Lower leg skin (tissue), 4 donors: Measurements from ENCODE around the gene ELOVL5. TPM values are rescaled to one million over a fixed set of nuclear protein-coding genes. Genes with fewer than 3 reads are reported as not detected.

ENCODE experiments used
- DNase-seq, 2 donors: peaks; one replicate each; pipeline ENCODE4 v3.0.0-alpha.2; 2019; ENCODE audit warnings: low spot score in 2 of 2
- H3K4me3 ChIP-seq: fragments of 200-600 bp; sonication (generic); 2 replicates; pipeline ENCODE4 v1.5.1; 2017; ENCODE audit warnings: mild to moderate bottlenecking, low read depth; ENCODE audit not compliant: poor library complexity, severe bottlenecking
- POLR2A ChIP-seq, 2 donors: fragments of 450-650 bp; IDR thresholded peaks; one replicate each; pipeline ENCODE4 v1.6.1; 2016 to 2017; ENCODE audit warnings: antibody characterized with exemption in 2 of 2, mild to moderate bottlenecking in 1 of 2, moderate library complexity in 1 of 2
- WGBS, 2 donors: methylation state at CpG; one replicate each; pipeline ENCODE4 v1.1.5; 2018; 5-methylcytosine and 5-hydroxymethylcytosine counted together
- intact Hi-C: fragments of 100-400 bp; cut with DNase I; formaldehyde crosslinking; loops from one replicate; pipeline ENCODE4 v1.15.0; 2023; ENCODE audit warnings: low total_unique reads
- total RNA-seq, 4 donors: library from RNA; depleted of rRNA; stranded (reverse); fragments of >200 nt; gene quantifications; one replicate each; pipeline ENCODE4 v1.1.0, GENCODE V29; 2016
- TF ChIP-seq, protein P1 (sequence below), 3 donors: fragments of 450-650 bp; IDR thresholded peaks; one replicate each; pipeline ENCODE4 v1.5.1; 2016; ENCODE audit warnings: antibody characterized with exemption in 3 of 3, mild to moderate bottlenecking in 3 of 3, moderate library complexity in 2 of 3

Gene ELOVL5
- total RNA-seq, 4 donors from 2014 or later = 20.7 to 45.0 (median 38.8) TPM

DNA sequence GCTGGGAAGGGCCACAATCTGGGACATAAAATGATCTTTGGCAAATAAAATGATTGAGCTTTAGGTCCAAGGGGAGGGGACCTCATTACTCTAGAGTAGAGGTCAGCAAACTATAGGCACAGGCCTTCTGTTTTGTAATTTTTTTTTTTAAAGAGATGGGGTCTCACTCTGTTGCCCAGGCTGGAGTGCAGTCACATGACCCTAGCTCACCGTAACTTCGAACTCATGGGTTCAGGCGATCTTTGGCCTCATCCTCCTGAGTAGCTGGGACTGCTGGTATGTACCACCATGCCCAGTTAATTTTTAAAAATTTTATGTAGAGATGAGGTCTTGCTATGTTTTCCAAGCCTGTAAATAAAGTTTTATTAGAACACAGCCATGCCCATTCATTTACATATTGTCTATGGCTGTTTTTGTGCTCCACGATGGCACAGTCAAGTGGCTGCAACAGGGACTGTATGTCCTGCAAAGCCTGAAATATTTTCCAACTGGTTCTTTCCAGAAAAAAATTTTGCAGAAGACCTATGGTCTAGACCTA is 82.1 kb downstream of the ELOVL5 start:
- no peak overlapping the region for H3K4me3 ChIP-seq
- 97 to 99% methylated on average over 4 of the region's 4 CpGs for WGBS, 2 donors
- TF ChIP-seq POLR2A (IDR thresholded peaks at IDR 0.05) = no peak
- TF ChIP-seq, protein P1, sequence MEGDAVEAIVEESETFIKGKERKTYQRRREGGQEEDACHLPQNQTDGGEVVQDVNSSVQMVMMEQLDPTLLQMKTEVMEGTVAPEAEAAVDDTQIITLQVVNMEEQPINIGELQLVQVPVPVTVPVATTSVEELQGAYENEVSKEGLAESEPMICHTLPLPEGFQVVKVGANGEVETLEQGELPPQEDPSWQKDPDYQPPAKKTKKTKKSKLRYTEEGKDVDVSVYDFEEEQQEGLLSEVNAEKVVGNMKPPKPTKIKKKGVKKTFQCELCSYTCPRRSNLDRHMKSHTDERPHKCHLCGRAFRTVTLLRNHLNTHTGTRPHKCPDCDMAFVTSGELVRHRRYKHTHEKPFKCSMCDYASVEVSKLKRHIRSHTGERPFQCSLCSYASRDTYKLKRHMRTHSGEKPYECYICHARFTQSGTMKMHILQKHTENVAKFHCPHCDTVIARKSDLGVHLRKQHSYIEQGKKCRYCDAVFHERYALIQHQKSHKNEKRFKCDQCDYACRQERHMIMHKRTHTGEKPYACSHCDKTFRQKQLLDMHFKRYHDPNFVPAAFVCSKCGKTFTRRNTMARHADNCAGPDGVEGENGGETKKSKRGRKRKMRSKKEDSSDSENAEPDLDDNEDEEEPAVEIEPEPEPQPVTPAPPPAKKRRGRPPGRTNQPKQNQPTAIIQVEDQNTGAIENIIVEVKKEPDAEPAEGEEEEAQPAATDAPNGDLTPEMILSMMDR (IDR thresholded peaks at IDR 0.05) = no peak
- intact Hi-C loops = no loop called here
- DNase-seq = no peak

DNA sequence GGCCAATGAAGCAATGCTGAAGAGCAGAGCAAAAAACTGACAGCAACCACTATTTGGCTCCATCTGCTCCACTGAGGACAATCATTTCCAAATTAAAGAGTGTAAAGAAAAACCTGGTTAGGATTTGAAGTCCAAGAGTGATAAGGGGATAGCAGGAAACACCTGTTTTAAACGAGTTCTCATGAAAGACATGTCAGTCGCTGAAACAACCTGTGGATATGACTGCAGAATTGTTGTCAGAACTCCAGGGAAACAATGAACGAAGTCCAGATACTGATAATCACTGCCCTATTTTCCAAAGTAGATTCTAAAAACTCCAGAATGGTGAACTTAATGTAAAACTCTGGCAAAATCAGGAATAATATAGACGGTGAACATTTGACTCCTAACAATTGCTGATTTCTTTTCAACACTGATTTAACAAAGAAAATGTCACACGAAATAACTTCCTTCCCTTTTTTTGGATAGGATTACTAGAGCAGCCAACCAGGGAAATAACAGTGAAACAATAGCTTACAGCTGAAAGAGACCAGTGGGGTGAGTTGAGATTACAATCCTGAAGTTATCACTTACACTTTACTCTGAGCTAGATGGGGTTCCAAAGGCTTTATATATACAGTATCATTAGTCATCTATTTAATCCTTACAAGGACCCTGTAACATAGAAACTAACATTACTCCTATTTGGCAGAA is 83.7 kb downstream of the ELOVL5 start:
- 57 to 68% methylated on average over 5 of the region's 5 CpGs for WGBS, 2 donors
- DNase-seq = no peak
- intact Hi-C loops = no loop called here
- no peak overlapping the region for H3K4me3 ChIP-seq
- TF ChIP-seq POLR2A (IDR thresholded peaks at IDR 0.05) = no peak
- TF ChIP-seq, protein P1 (IDR thresholded peaks at IDR 0.05) = no peak

DNA sequence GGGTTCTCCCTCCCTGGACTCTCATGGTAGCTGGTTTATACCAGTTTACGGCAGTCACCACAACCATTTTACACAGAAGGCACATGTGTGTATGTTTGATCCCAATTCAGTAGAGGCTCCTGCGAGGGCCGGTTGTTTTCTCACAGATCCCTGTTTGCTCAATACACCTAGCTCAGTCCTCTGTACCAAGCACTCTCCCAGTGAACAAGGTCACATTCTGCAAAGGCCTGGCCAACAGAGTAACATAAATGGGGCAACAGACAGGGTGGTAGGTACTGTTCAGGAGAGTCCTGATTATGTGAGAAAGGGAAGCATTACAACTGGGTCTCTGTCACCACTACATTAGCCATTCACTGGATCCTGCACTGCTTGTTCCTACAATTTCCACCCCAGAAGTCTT is 84.4 kb downstream of the ELOVL5 start:
- no peak for DNase-seq
- 97 to 100% methylated on average over 3 of the region's 3 CpGs for WGBS, 2 donors
- intact Hi-C loops = no loop called here
- TF ChIP-seq, protein P1 (IDR thresholded peaks at IDR 0.05) = no peak
- no peak for TF ChIP-seq POLR2A (IDR thresholded peaks at IDR 0.05)
- H3K4me3 ChIP-seq = no peak overlapping the region

DNA sequence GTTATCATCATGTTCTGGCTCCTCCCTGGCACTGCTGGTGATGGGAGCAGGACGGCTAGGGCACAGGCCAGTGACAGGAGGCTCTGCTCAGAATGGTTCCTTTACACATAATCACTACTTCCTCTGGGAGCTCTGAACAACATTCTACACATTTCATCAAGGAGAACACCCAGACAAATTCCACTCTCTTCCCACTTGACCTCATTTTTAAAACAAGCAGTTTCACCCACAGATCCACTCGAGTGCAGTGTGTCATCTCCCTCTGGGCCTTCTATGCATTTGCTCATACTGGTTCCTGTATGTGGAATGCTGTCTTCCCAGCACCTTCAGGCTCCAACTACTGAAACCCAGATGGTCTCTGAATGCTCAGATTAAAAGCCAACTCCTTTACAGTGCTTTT is 84.8 kb downstream of the ELOVL5 start:
- no peak overlapping the region for H3K4me3 ChIP-seq
- WGBS, 2 donors = 58 to 64% methylated on average over 2 of the region's 2 CpGs
- no peak for DNase-seq
- no peak for TF ChIP-seq POLR2A (IDR thresholded peaks at IDR 0.05)
- TF ChIP-seq, protein P1 (IDR thresholded peaks at IDR 0.05) = no peak
- intact Hi-C loops = no loop called here

DNA sequence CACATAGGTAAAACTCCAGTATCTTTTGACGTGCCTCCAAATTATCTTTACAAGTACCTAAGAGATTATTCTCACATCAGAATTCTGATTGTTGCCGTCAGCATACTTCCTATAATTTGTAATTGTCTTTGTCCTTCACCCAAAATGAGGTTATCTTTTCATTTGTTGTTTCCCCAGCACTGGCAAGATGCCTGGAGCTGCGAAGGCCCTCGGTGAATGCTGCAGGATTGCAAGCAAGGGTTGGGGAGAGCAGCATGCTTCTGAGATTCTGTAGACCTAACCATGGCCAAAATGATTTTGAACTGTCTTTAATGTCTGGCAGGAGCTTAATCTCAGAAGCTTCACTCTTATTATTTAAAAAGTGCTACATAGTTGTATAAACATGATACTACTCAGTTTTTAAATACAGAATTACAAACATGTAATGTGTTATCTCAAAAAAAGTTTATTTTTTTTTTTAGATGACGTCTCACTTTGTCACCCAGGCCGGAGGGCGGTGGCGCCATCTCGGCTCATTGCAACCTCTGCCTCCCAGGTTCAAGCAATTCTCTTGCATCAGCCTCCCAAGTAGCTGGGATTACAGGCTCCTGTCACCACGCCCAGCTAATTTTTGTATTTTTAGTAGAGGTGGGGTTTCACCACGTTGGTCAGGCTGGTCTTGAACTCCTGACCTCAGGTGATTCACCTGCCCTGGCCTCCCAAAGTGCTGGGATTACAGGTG is 88.7 kb downstream of the ELOVL5 start:
- no peak for DNase-seq

More for the DNA sequence above, 88.7 kb downstream of the ELOVL5 start:
- H3K4me3 ChIP-seq = no peak overlapping the region
- no peak for TF ChIP-seq POLR2A (IDR thresholded peaks at IDR 0.05)
- TF ChIP-seq, protein P1 (IDR thresholded peaks at IDR 0.05) = no peak
- 87 to 89% methylated on average over 11 of the region's 11 CpGs for WGBS, 2 donors
- intact Hi-C loops = no loop called here
